ENCODE results near the gene MEIKIN.

MEIKIN gene

DNA sequence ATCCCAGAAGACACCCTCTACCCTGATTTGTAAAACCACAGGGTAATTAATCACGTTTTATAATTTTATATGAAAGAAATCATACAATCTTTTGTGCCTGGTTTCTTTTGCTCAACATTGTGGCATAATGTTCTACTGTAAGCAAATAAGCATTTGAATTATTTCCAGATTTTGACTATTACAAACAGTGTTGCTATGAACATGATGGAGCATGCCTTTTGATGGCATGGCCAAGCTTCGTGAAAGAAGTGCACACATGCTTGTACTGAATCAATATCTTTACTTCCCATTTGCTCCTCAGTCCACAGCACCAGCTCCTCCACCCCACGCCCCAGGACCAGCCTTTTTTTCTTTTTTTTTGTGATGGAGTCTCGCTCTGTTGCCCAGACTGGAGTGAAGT is 36.1 kb upstream of the MEIKIN start:
- DNase-seq (ENCODE audit: low read depth): no peak
- TF ChIP-seq, protein P1, sequence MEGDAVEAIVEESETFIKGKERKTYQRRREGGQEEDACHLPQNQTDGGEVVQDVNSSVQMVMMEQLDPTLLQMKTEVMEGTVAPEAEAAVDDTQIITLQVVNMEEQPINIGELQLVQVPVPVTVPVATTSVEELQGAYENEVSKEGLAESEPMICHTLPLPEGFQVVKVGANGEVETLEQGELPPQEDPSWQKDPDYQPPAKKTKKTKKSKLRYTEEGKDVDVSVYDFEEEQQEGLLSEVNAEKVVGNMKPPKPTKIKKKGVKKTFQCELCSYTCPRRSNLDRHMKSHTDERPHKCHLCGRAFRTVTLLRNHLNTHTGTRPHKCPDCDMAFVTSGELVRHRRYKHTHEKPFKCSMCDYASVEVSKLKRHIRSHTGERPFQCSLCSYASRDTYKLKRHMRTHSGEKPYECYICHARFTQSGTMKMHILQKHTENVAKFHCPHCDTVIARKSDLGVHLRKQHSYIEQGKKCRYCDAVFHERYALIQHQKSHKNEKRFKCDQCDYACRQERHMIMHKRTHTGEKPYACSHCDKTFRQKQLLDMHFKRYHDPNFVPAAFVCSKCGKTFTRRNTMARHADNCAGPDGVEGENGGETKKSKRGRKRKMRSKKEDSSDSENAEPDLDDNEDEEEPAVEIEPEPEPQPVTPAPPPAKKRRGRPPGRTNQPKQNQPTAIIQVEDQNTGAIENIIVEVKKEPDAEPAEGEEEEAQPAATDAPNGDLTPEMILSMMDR (conservative IDR thresholded peaks at IDR 0.05; ENCODE audit: low read length): no peak
- no peak overlapping the region for H3K4me3 ChIP-seq (ENCODE audit: low read length)

DNA sequence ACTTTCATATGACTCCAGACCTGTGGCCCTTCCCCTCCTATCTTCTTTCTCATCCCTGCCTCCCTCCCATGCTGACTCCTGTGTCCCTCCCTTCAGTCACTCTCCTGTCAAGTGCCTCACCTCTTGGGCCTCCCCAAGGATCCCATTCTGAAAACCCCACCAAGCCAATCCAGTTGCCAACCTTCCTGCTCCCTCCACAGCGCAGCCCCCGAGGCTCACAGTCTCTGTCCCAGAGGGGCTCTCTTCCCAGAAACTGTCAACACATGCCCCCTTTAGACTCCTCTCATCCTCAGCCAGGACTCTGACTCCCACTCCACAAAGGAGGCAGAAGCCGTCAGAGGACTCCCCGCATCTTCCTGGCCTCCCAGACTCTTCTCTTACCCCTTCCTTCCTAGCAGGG is 35.2 kb upstream of the MEIKIN start:
- no peak overlapping the region for H3K4me3 ChIP-seq (ENCODE audit: low read length)
- DNase-seq (ENCODE audit: low read depth): no peak
- TF ChIP-seq, protein P1 (conservative IDR thresholded peaks at IDR 0.05; ENCODE audit: low read length): no peak

DNA sequence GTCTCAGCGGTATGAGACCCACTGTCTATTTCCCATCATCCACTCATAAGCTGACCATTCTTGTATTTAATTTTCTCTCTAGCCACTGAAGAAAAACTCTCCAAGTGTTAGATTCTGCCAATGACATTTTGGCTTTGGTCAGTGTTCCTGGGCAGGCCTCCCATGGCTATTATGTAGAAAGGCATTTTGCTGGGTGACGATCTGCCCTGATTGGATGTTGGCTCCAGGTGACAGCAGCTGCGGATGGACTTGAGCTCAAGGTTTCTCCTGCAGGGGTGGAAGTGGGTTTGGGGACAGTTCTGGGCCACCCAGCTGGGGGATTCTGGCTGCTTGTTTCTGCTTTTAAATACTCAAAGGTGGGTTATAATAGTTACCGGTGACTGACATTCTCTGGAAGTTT is 34.4 kb upstream of the MEIKIN start:
- H3K4me3 ChIP-seq (ENCODE audit: low read length): no peak overlapping the region
- no peak for DNase-seq (ENCODE audit: low read depth)
- TF ChIP-seq, protein P1 (conservative IDR thresholded peaks at IDR 0.05; ENCODE audit: low read length): no peak

DNA sequence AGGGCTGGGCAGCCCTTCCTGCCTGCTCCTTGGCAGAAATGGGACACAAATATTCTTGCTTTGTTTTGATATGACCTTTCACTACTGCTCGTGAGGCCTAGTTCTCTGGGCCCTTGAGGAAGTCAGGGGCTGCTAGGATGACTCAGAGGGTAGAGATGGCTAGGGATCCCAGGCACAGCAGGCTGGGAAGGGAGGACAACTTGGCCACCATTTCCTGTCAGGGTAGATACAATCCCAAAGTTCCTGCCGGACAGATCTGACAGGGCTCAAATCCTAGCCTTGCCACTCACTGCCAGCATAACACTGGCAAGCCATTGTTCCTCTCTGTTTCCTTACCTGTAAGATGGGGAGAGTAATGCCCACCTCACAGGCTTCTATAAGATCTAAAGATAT is 31.7 kb upstream of the MEIKIN start:
- no peak overlapping the region for H3K4me3 ChIP-seq (ENCODE audit: low read length)
- no peak for DNase-seq (ENCODE audit: low read depth)
- TF ChIP-seq, protein P1 (conservative IDR thresholded peaks at IDR 0.05; ENCODE audit: low read length): no peak

DNA sequence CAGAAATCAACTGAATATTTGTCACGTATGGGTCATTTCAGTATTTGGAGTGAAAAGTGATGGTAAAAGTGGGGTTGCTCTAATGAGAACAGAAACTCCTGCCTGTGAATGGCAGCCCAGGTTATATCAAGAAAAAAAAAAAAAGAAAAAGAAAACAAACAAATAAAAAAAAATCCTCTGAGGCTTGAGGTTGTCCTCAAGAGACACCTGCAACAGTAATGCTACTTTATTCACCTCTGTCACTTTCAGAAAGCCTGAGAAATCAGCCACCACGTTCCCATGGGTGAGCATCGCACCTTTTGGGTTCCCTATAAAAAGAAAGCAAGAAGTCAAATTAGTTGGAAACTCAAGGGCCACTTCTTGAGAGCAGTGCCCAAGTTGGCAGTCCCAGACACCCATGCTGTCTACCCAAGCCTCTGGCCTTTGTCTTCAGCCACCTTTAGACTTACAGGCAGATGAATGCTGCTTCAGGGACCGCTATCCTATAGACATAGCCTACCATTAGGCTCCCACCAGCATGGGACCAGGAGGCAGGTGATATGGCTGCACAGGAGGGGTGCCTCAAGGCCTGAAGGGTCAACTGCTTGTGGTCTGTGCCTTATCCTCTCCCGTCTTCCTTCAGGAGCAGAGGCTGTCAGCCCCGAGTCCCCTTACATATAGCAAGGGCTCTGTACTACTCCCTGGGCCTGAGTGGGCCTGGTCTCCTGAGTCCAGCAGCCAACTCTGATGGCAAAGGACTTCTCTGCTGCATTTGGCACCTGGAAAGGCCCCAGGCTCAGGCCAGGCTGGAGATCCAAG is 31.1 kb upstream of the MEIKIN start:
- TF ChIP-seq, protein P1 (conservative IDR thresholded peaks at IDR 0.05; ENCODE audit: low read length): no peak
- DNase-seq (ENCODE audit: low read depth): no peak
- no peak overlapping the region for H3K4me3 ChIP-seq (ENCODE audit: low read length)

DNA sequence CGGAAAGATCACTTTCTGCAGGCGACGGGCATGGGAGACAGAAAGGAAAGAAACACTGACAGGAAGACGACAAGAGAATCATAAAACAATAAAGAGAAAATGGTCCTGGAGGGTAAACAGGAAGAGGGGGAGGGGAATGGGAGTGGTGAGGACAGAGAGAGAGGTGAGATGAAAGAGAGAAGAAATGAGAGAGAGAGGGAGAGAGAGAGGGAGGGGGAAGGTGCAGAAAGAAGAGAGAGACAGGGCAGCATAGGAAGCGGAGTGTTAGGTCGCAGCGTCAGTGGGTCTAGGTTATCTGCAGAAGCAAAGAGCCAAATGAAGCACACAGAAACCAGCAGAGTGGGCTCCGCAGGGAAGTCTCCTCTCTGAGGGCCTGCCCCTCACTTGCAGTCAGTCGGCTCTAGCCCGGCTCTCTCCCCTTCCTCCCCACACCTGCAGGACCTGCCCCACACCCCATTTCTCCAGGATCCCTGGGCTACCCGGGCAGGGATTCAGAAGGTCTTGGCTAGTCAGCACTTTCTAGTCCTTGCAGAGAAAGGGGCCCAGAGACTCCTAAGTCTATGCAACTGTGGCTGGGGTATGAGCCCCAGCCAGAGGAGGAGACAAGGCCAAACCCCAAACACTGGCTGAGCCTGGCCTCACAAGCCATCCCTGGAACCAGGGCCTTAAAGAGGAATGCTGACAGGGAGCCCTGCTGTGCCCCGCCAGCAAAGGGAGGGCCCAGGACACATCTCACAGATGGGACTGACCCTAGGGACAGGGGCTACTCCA is 29.7 kb upstream of the MEIKIN start:
- no peak for DNase-seq (ENCODE audit: low read depth)
- H3K4me3 ChIP-seq (ENCODE audit: low read length): no peak overlapping the region

More for the DNA sequence above, 29.7 kb upstream of the MEIKIN start:
- TF ChIP-seq, protein P1 (conservative IDR thresholded peaks at IDR 0.05; ENCODE audit: low read length): no peak
